GM04503 (cell line): ENCODE data around the gene TTC7B.

Source experiments
- DNase-seq: peaks from one replicate; pipeline ENCODE4 v3.0.0-alpha.2; 2012; ENCODE audit warnings: low read depth

TTC7B gene

GRCh38 chr14:90545966-90546751 is 270.1 kb downstream of the TTC7B start:
- DNase-seq: no peak

GRCh38 chr14:90545382-90545781 is 270.8 kb downstream of the TTC7B start:
- no peak for DNase-seq

GRCh38 chr14:90544971-90545370 is 271.3 kb downstream of the TTC7B start:
- DNase-seq: no peak

- DNase-seq: no peak
These were observed 271.7 kb downstream of the TTC7B start for GRCh38 chr14:90544566-90544965.

- no peak for DNase-seq
These were observed 272.4 kb downstream of the TTC7B start for GRCh38 chr14:90543876-90544275.

GRCh38 chr14:90541076-90541634 is 275.1 kb downstream of the TTC7B start:
- no peak for DNase-seq

- DNase-seq: no peak
These were observed 275.8 kb downstream of the TTC7B start for GRCh38 chr14:90540437-90540836.

GRCh38 chr14:90539996-90540395 is 276.2 kb downstream of the TTC7B start:
- DNase-seq: no peak

- DNase-seq: no peak
These were observed 276.8 kb downstream of the TTC7B start for GRCh38 chr14:90539496-90539775.

- no peak for DNase-seq
These were observed 277.3 kb downstream of the TTC7B start for GRCh38 chr14:90538716-90539495.

- no peak for DNase-seq
These were observed 278.1 kb downstream of the TTC7B start for GRCh38 chr14:90538095-90538494.

GRCh38 chr14:90536511-90537191 is 279.6 kb downstream of the TTC7B start:
- DNase-seq: no peak

- DNase-seq: no peak
These were observed 280.1 kb downstream of the TTC7B start for GRCh38 chr14:90536092-90536491.

GRCh38 chr14:90535556-90536090 is 280.6 kb downstream of the TTC7B start:
- DNase-seq: no peak

GRCh38 chr14:90534838-90535555 is 281.2 kb downstream of the TTC7B start:
- no peak for DNase-seq

GRCh38 chr14:90534091-90534837 is 282.0 kb downstream of the TTC7B start:
- no peak for DNase-seq

- no peak for DNase-seq
These were observed 282.6 kb downstream of the TTC7B start for GRCh38 chr14:90533591-90534021.

- DNase-seq: no peak
These were observed 283.3 kb downstream of the TTC7B start for GRCh38 chr14:90532826-90533525.

- no peak for DNase-seq
These were observed 284.7 kb downstream of the TTC7B start for GRCh38 chr14:90531497-90531896.

- no peak for DNase-seq
These were observed 285.7 kb downstream of the TTC7B start for GRCh38 chr14:90530523-90530922.
